ENCODE results near the gene MACROH2A1.

MACROH2A1 gene

GRCh38 chr5:135396459-135397055 is 2.5 kb downstream of the MACROH2A1 start:
- DNase-seq (ENCODE audit: low read depth) = no peak

- no peak for DNase-seq (ENCODE audit: low read depth)
Measured at GRCh38 chr5:135395866-135396265, 3.2 kb downstream of the MACROH2A1 start.

GRCh38 chr5:135395451-135395850 is 3.6 kb downstream of the MACROH2A1 start:
- no peak for DNase-seq (ENCODE audit: low read depth)

- DNase-seq (ENCODE audit: low read depth) = no peak
Measured at GRCh38 chr5:135394095-135394494, 4.9 kb downstream of the MACROH2A1 start.

GRCh38 chr5:135393691-135394090 is 5.3 kb downstream of the MACROH2A1 start:
- no peak for DNase-seq (ENCODE audit: low read depth)

- no peak for DNase-seq (ENCODE audit: low read depth)
Measured at GRCh38 chr5:135393229-135393628, 5.8 kb downstream of the MACROH2A1 start.

GRCh38 chr5:135392256-135392655 is 6.8 kb downstream of the MACROH2A1 start:
- no peak for DNase-seq (ENCODE audit: low read depth)

GRCh38 chr5:135391869-135392255 is 7.2 kb downstream of the MACROH2A1 start:
- DNase-seq (ENCODE audit: low read depth) = no peak

GRCh38 chr5:135391116-135391868 is 7.7 kb downstream of the MACROH2A1 start:
- no peak for DNase-seq (ENCODE audit: low read depth)

- DNase-seq (ENCODE audit: low read depth) = no peak
Measured at GRCh38 chr5:135388860-135389435, 10.1 kb downstream of the MACROH2A1 start.

GRCh38 chr5:135387629-135387960 is 11.4 kb downstream of the MACROH2A1 start:
- DNase-seq (ENCODE audit: low read depth) = no peak

GRCh38 chr5:135386886-135387628 is 12.0 kb downstream of the MACROH2A1 start:
- no peak for DNase-seq (ENCODE audit: low read depth)

GRCh38 chr5:135386096-135386495 is 12.9 kb downstream of the MACROH2A1 start:
- DNase-seq (ENCODE audit: low read depth) = no peak

GRCh38 chr5:135385576-135385975 is 13.5 kb downstream of the MACROH2A1 start:
- DNase-seq (ENCODE audit: low read depth) = no peak

- no peak for DNase-seq (ENCODE audit: low read depth)
Measured at GRCh38 chr5:135384898-135385297, 14.1 kb downstream of the MACROH2A1 start.

- no peak for DNase-seq (ENCODE audit: low read depth)
Measured at GRCh38 chr5:135383803-135384495, 15.1 kb downstream of the MACROH2A1 start.

- DNase-seq (ENCODE audit: low read depth) = no peak
Measured at GRCh38 chr5:135382981-135383380, 16.1 kb downstream of the MACROH2A1 start.

- DNase-seq (ENCODE audit: low read depth) = no peak
Measured at GRCh38 chr5:135382106-135382790, 16.8 kb downstream of the MACROH2A1 start.

GRCh38 chr5:135379046-135379654 is 19.9 kb downstream of the MACROH2A1 start:
- no peak for DNase-seq (ENCODE audit: low read depth)

- DNase-seq (ENCODE audit: low read depth) = no peak
Measured at GRCh38 chr5:135377751-135378680, 21.0 kb downstream of the MACROH2A1 start.

Data from activated T-cell treated with anti-CD3 and anti-CD28 coated beads for 1 hour (primary cell).